Liver (tissue), 3 donors: Measurements from ENCODE around the gene RNU2-1.

Experiments
- CTCF ChIP-seq: fragments of 150-350 bp; IDR thresholded peaks from 2 replicates; pipeline ENCODE4 v1.5.1; 2017; ENCODE audit warnings: improper control_type of control experiment, low read depth, low read length; ENCODE audit not compliant: missing input control
- EGR1 ChIP-seq, 2 donors: IDR thresholded peaks; 2 replicates each; pipeline ENCODE4 v1.6.1; 2016 to 2018; ENCODE audit warnings: antibody characterized with exemption in 2 of 2, low read depth in 2 of 2
- FOXA1 ChIP-seq: IDR thresholded peaks from 2 replicates; pipeline ENCODE4 v1.6.1; 2016; ENCODE audit warnings: antibody characterized with exemption
- JUND ChIP-seq, 2 donors: IDR thresholded peaks; 2 replicates each; pipeline ENCODE4 v1.6.1; 2016; ENCODE audit warnings: antibody characterized with exemption in 2 of 2
- MAX ChIP-seq: IDR thresholded peaks from 2 replicates; pipeline ENCODE4 v1.6.1; 2016; ENCODE audit warnings: antibody characterized with exemption
- RAD21 ChIP-seq, 2 donors: IDR thresholded peaks; 2 replicates each; pipeline ENCODE4 v1.6.1; 2016; ENCODE audit warnings: antibody characterized with exemption in 2 of 2, mild to moderate bottlenecking in 2 of 2
- TAF1 ChIP-seq: conservative IDR thresholded peaks from 2 replicates; pipeline ENCODE4 v1.6.1; 2016; ENCODE audit warnings: antibody characterized with exemption, mild to moderate bottlenecking
- YY1 ChIP-seq: IDR thresholded peaks from 2 replicates; pipeline ENCODE4 v1.6.1; 2016; ENCODE audit warnings: antibody characterized with exemption, mild to moderate bottlenecking
- TF ChIP-seq, protein P1 (sequence below): IDR thresholded peaks from 2 replicates; pipeline ENCODE4 v1.6.1; 2016; ENCODE audit warnings: antibody characterized with exemption, mild to moderate bottlenecking
- TF ChIP-seq, protein P2 (sequence below): IDR thresholded peaks from 2 replicates; pipeline ENCODE4 v1.6.1; 2016; ENCODE audit warnings: antibody characterized with exemption
- TF ChIP-seq, protein P3 (sequence below): IDR thresholded peaks from 2 replicates; pipeline ENCODE4 v1.6.1; 2016; ENCODE audit warnings: antibody characterized with exemption
- donor health status: healthy.
- donor health status: healthy.

GRCh38 chr17:43220511-43221125, 13.2 kb downstream of the RNU2-1 start:
- TF ChIP-seq, protein P1, sequence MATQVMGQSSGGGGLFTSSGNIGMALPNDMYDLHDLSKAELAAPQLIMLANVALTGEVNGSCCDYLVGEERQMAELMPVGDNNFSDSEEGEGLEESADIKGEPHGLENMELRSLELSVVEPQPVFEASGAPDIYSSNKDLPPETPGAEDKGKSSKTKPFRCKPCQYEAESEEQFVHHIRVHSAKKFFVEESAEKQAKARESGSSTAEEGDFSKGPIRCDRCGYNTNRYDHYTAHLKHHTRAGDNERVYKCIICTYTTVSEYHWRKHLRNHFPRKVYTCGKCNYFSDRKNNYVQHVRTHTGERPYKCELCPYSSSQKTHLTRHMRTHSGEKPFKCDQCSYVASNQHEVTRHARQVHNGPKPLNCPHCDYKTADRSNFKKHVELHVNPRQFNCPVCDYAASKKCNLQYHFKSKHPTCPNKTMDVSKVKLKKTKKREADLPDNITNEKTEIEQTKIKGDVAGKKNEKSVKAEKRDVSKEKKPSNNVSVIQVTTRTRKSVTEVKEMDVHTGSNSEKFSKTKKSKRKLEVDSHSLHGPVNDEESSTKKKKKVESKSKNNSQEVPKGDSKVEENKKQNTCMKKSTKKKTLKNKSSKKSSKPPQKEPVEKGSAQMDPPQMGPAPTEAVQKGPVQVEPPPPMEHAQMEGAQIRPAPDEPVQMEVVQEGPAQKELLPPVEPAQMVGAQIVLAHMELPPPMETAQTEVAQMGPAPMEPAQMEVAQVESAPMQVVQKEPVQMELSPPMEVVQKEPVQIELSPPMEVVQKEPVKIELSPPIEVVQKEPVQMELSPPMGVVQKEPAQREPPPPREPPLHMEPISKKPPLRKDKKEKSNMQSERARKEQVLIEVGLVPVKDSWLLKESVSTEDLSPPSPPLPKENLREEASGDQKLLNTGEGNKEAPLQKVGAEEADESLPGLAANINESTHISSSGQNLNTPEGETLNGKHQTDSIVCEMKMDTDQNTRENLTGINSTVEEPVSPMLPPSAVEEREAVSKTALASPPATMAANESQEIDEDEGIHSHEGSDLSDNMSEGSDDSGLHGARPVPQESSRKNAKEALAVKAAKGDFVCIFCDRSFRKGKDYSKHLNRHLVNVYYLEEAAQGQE, result no peak
- TF ChIP-seq CTCF (no peak), MAX (no peak), TAF1 (no peak), FOXA1 (no peak), EGR1 (IDR thresholded peaks at IDR 0.05; ENCODE audit: low read depth in 2 of 2) (no peak), YY1 (no peak), RAD21 (IDR thresholded peaks at IDR 0.05) (no peak), JUND (IDR thresholded peaks at IDR 0.05) (no peak)
- TF ChIP-seq, protein P2, sequence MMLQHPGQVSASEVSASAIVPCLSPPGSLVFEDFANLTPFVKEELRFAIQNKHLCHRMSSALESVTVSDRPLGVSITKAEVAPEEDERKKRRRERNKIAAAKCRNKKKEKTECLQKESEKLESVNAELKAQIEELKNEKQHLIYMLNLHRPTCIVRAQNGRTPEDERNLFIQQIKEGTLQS, result no peak
- TF ChIP-seq, protein P3, sequence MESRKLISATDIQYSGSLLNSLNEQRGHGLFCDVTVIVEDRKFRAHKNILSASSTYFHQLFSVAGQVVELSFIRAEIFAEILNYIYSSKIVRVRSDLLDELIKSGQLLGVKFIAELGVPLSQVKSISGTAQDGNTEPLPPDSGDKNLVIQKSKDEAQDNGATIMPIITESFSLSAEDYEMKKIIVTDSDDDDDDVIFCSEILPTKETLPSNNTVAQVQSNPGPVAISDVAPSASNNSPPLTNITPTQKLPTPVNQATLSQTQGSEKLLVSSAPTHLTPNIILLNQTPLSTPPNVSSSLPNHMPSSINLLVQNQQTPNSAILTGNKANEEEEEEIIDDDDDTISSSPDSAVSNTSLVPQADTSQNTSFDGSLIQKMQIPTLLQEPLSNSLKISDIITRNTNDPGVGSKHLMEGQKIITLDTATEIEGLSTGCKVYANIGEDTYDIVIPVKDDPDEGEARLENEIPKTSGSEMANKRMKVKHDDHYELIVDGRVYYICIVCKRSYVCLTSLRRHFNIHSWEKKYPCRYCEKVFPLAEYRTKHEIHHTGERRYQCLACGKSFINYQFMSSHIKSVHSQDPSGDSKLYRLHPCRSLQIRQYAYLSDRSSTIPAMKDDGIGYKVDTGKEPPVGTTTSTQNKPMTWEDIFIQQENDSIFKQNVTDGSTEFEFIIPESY, result no peak
